Measurements from ENCODE around the gene SBNO1.
"Not testable (repeated sequence)": the region's sequence is repeated elsewhere in the genome, so short reads cannot be mapped to it uniquely, and the experiment has no call there.

The SBNO1 gene

GRCh38 chr12:123346946-123347345 is 17.7 kb downstream of the SBNO1 start:
- no peak for DNase-seq (ENCODE audit: low spot score)

DNA sequence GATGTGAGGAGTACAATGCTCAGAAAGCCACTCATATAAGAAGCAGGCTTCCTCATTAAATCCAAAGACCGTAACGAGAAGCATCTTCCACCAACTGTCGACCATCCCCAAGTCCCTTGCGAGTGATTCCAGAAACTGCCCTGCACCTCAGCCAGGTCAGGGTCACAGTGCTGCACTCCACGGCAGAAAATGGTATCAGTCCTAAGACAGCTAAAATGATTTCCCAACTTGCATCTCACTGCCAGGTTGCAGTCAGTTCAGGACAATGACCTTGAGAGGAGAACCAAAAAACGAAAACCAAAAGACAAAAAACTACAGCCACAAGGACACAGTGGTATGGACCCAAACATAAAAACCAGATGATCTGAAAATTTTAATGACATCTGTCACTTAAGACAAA is 20.6 kb downstream of the SBNO1 start:
- no peak for DNase-seq (ENCODE audit: low spot score)

GRCh38 chr12:123337070-123337469 is 27.6 kb downstream of the SBNO1 start:
- DNase-seq (ENCODE audit: low spot score): no peak

DNA sequence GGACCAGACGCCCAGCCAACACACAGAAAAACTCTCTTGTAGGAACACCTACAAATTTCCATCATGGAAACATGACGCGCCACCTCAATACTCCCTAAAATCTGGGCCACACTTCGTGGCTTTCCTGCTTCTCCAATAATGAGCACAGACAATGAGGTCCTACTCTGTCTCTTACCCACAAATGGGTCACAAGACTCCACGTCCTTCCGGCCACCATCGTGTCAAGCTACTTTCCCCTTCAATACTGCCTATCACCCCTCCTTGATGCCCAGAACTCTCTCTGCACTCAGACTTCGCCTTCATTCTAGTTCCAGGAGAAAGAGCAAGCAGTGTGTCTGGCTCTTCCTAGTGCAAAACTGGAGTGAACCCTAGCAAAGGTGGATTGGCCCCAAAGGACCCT is 28.1 kb downstream of the SBNO1 start:
- DNase-seq (ENCODE audit: low spot score): no peak

DNA sequence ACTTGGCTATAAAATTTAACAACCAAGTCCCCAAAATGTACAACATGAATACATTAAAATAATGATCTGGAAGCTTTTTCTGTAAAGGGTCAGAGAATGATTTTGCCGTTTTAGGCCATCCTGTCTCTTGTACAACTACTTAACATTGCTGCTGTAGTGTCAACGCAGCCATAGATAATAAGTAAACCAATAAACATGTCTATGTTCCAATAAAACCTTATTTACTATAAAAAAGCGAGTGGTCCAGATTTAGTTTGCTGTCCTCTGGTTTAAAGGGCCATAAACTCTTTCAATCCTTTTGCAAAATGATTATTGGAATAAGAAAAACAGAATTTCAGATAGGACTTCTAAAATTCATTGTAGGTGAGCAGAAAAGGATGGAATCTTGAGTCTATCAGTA is 29.2 kb downstream of the SBNO1 start:
- no peak for DNase-seq (ENCODE audit: low spot score)

DNA sequence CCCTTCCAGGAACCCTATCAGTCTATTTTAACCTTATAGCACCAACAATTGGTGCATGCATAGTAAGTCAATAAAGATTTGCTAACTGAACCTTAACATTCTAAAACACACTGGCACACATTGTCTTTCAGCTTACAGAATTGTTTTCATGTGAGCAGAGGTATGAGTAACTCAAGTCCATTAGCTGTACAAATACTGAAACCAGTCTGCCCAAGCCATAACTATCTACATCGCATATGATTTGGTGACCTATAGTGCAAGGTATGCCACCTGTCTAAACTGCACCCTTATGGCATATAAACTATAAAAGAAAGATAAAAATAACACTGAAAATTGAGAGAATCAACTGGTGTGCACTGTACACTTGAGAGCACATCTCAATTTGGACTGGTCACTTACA is 34.8 kb downstream of the SBNO1 start:
- DNase-seq (ENCODE audit: low spot score): no peak

DNA sequence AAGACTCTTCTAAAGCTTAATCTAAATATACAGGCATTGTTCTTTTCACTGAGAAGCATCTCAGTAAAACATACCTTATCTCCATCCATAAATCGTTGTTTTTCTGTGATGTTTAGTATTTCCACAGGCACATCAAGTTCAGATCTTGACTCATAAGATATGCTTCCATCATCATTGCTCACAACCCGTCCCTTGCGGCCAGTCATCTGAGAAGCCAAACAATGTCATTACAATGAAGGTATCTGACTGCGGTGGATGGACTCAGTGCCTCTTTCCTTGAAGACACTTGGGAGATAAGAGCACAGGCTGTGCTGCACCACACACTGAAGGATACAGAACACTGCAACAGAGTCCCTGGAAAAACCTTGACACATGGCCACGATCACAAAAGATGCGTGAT is 44.8 kb downstream of the SBNO1 start:
- no peak for DNase-seq (ENCODE audit: low spot score)

DNA sequence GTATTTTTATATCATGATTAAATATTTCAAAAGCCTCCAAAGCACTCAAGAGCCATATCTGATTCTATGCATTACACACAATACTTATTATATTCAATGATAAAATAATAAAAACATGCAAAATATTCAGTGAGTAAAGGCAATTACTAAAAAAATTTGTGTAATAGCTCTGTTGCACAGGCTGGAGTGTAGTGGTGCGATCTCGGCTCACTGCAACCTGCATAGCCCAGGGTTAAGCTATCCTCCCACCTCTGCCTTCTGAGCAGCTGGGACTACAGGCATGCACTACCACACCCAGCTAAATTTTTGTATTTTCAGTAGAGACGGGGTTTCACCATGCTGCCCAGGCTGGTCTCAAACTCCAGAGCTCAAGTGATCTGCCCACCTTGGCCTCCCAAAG is 45.4 kb downstream of the SBNO1 start:
- DNase-seq (ENCODE audit: low spot score): no peak

GRCh38 chr12:123313046-123313445 is 51.6 kb downstream of the SBNO1 start:
- not testable (repeated sequence) for DNase-seq (ENCODE audit: low spot score)

- DNase-seq (ENCODE audit: low spot score): no peak
These were observed 58.4 kb downstream of the SBNO1 start for GRCh38 chr12:123306200-123306599.

- DNase-seq (ENCODE audit: low spot score): no peak
These were observed 59.5 kb downstream of the SBNO1 start for GRCh38 chr12:123305136-123305535.

- no peak for DNase-seq (ENCODE audit: low spot score)
These were observed 71.4 kb downstream of the SBNO1 start for GRCh38 chr12:123293178-123293760.

GRCh38 chr12:123289911-123290310 is 74.7 kb downstream of the SBNO1 start:
- no peak for DNase-seq (ENCODE audit: low spot score)

- no peak for DNase-seq (ENCODE audit: low spot score)
These were observed 75.8 kb downstream of the SBNO1 start for GRCh38 chr12:123288751-123289346.

GRCh38 chr12:123286652-123287373 is 77.8 kb downstream of the SBNO1 start:
- DNase-seq (ENCODE audit: low spot score): no peak

- no peak for DNase-seq (ENCODE audit: low spot score)
These were observed 80.0 kb downstream of the SBNO1 start for GRCh38 chr12:123284669-123285068.

DNA sequence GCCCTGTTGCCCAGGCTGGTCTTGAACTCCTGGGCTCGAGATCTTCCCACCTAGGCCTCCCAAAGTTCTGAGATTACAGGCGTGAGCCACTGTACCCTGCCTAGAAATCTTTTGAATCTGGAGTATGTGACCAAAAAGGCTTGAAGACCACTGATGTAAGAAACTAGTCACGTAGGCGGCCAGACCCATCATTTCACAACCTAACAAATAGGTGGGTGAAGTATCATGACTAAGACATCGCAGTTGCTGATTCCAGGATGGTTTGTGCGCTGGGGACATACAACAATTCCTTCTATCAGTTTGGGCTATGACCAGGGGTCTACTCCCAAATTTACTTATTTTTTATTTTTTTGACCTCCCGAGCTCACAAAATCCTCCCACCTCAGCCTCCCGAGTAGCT is 81.2 kb downstream of the SBNO1 start:
- no peak for DNase-seq (ENCODE audit: low spot score)

DNA sequence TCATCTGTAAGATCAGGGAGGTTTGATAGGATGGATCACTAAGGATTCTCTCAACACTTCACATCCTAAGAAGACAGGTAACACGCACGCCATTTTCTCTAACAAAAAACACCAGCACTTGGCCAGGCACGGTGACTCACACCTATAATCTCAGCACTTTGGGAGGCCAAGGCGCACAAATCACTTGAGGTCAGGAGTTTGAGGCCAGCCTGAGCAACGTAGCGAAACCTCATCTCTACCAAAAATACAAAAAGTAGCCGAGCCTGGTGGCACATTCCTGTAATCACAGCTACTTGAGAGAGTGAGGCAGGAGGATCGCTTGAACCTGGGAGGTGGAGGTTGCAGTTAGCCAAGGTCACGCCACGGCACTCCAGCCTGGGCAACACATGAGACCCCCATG is 82.5 kb downstream of the SBNO1 start:
- DNase-seq (ENCODE audit: low spot score): no peak

DNA sequence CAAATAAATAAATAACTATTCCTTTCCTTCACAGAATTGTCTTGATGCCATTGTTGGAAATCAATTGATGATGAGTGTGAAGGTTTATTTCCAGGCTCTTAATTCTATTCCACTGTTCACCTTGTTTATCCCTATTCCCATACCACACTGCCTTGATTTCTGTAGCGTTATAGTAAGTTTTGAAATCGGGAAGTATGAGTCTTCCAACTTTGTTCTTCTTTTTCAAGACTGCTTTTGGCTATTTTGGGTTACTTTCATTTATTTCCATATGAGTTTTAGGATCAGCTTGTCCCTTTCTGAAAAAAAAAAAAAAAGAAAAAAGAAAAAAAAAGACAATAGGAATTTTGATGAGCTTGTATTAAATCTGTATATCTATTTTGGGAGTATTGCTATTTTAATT is 83.7 kb downstream of the SBNO1 start:
- no peak for DNase-seq (ENCODE audit: low spot score)

- no peak for DNase-seq (ENCODE audit: low spot score)
These were observed 86.5 kb downstream of the SBNO1 start for GRCh38 chr12:123278101-123278627.

DNA sequence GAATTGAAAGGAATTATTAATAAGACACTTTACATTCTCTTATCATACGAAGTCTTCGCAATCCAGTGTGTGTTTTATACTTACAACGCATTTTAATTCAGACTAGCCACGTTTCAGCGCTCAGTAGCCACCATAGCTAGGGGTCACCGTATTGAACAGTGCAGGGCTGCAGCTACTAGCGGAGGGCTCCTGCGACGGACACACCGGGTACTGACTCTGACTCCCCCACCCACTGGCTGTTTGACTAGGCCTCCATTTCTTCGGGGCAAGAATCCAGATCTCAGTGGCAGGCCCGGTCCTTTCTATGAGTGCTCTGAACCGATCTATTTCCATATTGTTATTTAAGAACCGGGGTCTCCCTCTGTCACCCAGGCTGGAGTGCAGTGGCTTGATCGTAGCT is 91.5 kb downstream of the SBNO1 start:
- no peak for DNase-seq (ENCODE audit: low spot score)

GRCh38 chr12:123271001-123271668 is 93.5 kb downstream of the SBNO1 start:
- peak; percentile 63 for DNase-seq (ENCODE audit: low spot score)
